Measurements from ENCODE around the gene EPHA8.
A peak's percentile ranks its signal among the peaks of the same experiment; 100 is the strongest.

Gene EPHA8

GRCh38 chr1:22627331-22627730 lies 64.0 kb downstream of the EPHA8 start:
- Histone ChIP-seq H3K4me3 (ENCODE audit: low read length in 2 of 2) (no peak overlapping the region), H3K4me1 (ENCODE audit: control insufficient read depth in 2 of 2, insufficient read depth in 1 of 2, low read depth in 1 of 2, low read length in 2 of 2) (peaks cover 2 to 10% of the 10 kb centered on the region in 2 donors), H3K4ac (ENCODE audit: low read length) (no peak overlapping the region), H3K36me3 (replicated peaks in 1 of 2; ENCODE audit: control insufficient read depth in 2 of 2, insufficient read depth in 2 of 2, low read length in 2 of 2) (no peaks in the 10 kb centered on the region), H3K9me3 (replicated peaks in 1 of 2; ENCODE audit: control insufficient read depth in 2 of 2, insufficient read depth in 1 of 2, low read depth in 1 of 2, low read length in 2 of 2) (no peaks in the 10 kb centered on the region), H2AK5ac (ENCODE audit: low read depth, low read length) (no peak overlapping the region), H2BK15ac (ENCODE audit: low read length) (no peak overlapping the region), H3K4me2 (ENCODE audit: insufficient read depth, low read length, poor library complexity, severe bottlenecking) (no peak overlapping the region), H3K27me3 (ENCODE audit: control insufficient read depth in 3 of 3, insufficient read depth in 3 of 3, low read depth in 1 of 3, low read length in 3 of 3) (peaks cover 0 to 49% (median 0%) of the 10 kb centered on the region in 3 experiments), H3K27ac (replicated peaks; ENCODE audit: low read length) (no peak overlapping the region), H2BK5ac (ENCODE audit: low read length) (no peak overlapping the region), H2BK120ac (ENCODE audit: low read depth, low read length) (no peak overlapping the region), H4K91ac (ENCODE audit: low read depth, low read length, poor library complexity) (no peak overlapping the region), H3K18ac (ENCODE audit: low read length) (no peak overlapping the region), H2AFZ (ENCODE audit: low read length) (no peak overlapping the region), H3K79me1 (ENCODE audit: low read depth, low read length) (no peaks in the 10 kb centered on the region), H3K23ac (ENCODE audit: low read depth, low read length, poor library complexity) (no peak overlapping the region), H3K9ac (ENCODE audit: low read depth, low read length, poor library complexity) (no peak overlapping the region), H4K8ac (ENCODE audit: low read depth, low read length) (no peak overlapping the region), H3K14ac (ENCODE audit: low read length) (no peak overlapping the region), H2BK12ac (ENCODE audit: low read length) (no peak overlapping the region)
- WGBS, 2 donors (ENCODE audit: extremely low coverage in 2 of 2, insufficient read length in 2 of 2, insufficient replicate concordance in 1 of 2) = no CpG with 5 or more reads among the region's 5 CpGs
- DNase-seq (ENCODE audit: low spot score) = no peak

GRCh38 chr1:22628698-22629444 lies 65.6 kb downstream of the EPHA8 start:
- peaks cover 2 to 10% of the 10 kb centered on the region in 2 donors for H3K4me1 ChIP-seq (ENCODE audit: control insufficient read depth in 2 of 2, insufficient read depth in 1 of 2, low read depth in 1 of 2, low read length in 2 of 2)
- no peak overlapping the region for H3K14ac ChIP-seq (ENCODE audit: low read length)
- no peaks in the 10 kb centered on the region for H3K36me3 ChIP-seq (replicated peaks in 1 of 2; ENCODE audit: control insufficient read depth in 2 of 2, insufficient read depth in 2 of 2, low read length in 2 of 2)
- H3K79me1 ChIP-seq (ENCODE audit: low read depth, low read length) = no peaks in the 10 kb centered on the region
- H2BK5ac ChIP-seq (ENCODE audit: low read length) = no peak overlapping the region
- H3K4ac ChIP-seq (ENCODE audit: low read length) = no peak overlapping the region
- H2BK15ac ChIP-seq (ENCODE audit: low read length) = no peak overlapping the region
- H4K8ac ChIP-seq (ENCODE audit: low read depth, low read length) = no peak overlapping the region
- H3K4me3 ChIP-seq (ENCODE audit: low read length in 2 of 2) = no peak overlapping the region
- H3K23ac ChIP-seq (ENCODE audit: low read depth, low read length, poor library complexity) = no peak overlapping the region
- H4K91ac ChIP-seq (ENCODE audit: low read depth, low read length, poor library complexity) = no peak overlapping the region
- no peak overlapping the region for H2BK12ac ChIP-seq (ENCODE audit: low read length)
- no peak overlapping the region for H2AK5ac ChIP-seq (ENCODE audit: low read depth, low read length)
- peaks cover 0 to 49% (median 0%) of the 10 kb centered on the region in 3 experiments for H3K27me3 ChIP-seq (ENCODE audit: control insufficient read depth in 3 of 3, insufficient read depth in 3 of 3, low read depth in 1 of 3, low read length in 3 of 3)
- no peak overlapping the region for H3K18ac ChIP-seq (ENCODE audit: low read length)
- H3K4me2 ChIP-seq (ENCODE audit: insufficient read depth, low read length, poor library complexity, severe bottlenecking) = no peak overlapping the region
- no peaks in the 10 kb centered on the region for H3K9me3 ChIP-seq (replicated peaks in 1 of 2; ENCODE audit: control insufficient read depth in 2 of 2, insufficient read depth in 1 of 2, low read depth in 1 of 2, low read length in 2 of 2)
- WGBS, 2 donors (ENCODE audit: extremely low coverage in 2 of 2, insufficient read length in 2 of 2, insufficient replicate concordance in 1 of 2) = no CpG with 5 or more reads among the region's 11 CpGs
- no peak overlapping the region for H3K27ac ChIP-seq (replicated peaks; ENCODE audit: low read length)
- no peak for DNase-seq (ENCODE audit: low spot score)
- no peak overlapping the region for H2AFZ ChIP-seq (ENCODE audit: low read length)
- H3K9ac ChIP-seq (ENCODE audit: low read depth, low read length, poor library complexity) = no peak overlapping the region
- no peak overlapping the region for H2BK120ac ChIP-seq (ENCODE audit: low read depth, low read length)

- Histone ChIP-seq H4K91ac (ENCODE audit: low read depth, low read length, poor library complexity) (no peak overlapping the region), H2BK15ac (ENCODE audit: low read length) (no peak overlapping the region), H3K23ac (ENCODE audit: low read depth, low read length, poor library complexity) (no peak overlapping the region), H3K4me1 (ENCODE audit: control insufficient read depth in 2 of 2, insufficient read depth in 1 of 2, low read depth in 1 of 2, low read length in 2 of 2) (peaks cover 2 to 10% of the 10 kb centered on the region in 2 donors), H3K9ac (ENCODE audit: low read depth, low read length, poor library complexity) (no peak overlapping the region), H2BK120ac (ENCODE audit: low read depth, low read length) (no peak overlapping the region), H3K18ac (ENCODE audit: low read length) (no peak overlapping the region), H3K36me3 (replicated peaks in 1 of 2; ENCODE audit: control insufficient read depth in 2 of 2, insufficient read depth in 2 of 2, low read length in 2 of 2) (no peaks in the 10 kb centered on the region), H3K27ac (replicated peaks; ENCODE audit: low read length) (no peak overlapping the region), H2BK12ac (ENCODE audit: low read length) (no peak overlapping the region), H2AK5ac (ENCODE audit: low read depth, low read length) (no peak overlapping the region), H3K4ac (ENCODE audit: low read length) (no peak overlapping the region), H3K4me3 (ENCODE audit: low read length in 2 of 2) (no peak overlapping the region), H3K14ac (ENCODE audit: low read length) (no peak overlapping the region), H4K8ac (ENCODE audit: low read depth, low read length) (no peak overlapping the region), H3K79me1 (ENCODE audit: low read depth, low read length) (no peaks in the 10 kb centered on the region), H3K27me3 (ENCODE audit: control insufficient read depth in 3 of 3, insufficient read depth in 3 of 3, low read depth in 1 of 3, low read length in 3 of 3) (peaks cover 0 to 44% (median 0%) of the 10 kb centered on the region in 3 experiments), H3K4me2 (ENCODE audit: insufficient read depth, low read length, poor library complexity, severe bottlenecking) (no peak overlapping the region), H2BK5ac (ENCODE audit: low read length) (no peak overlapping the region), H2AFZ (ENCODE audit: low read length) (peak overlapping the region; percentile 48), H3K9me3 (replicated peaks in 1 of 2; ENCODE audit: control insufficient read depth in 2 of 2, insufficient read depth in 1 of 2, low read depth in 1 of 2, low read length in 2 of 2) (no peaks in the 10 kb centered on the region)
- WGBS, 2 donors (ENCODE audit: extremely low coverage in 2 of 2, insufficient read length in 2 of 2, insufficient replicate concordance in 1 of 2) = no CpG with 5 or more reads among the region's 2 CpGs
- no peak for DNase-seq (ENCODE audit: low spot score)
Observed at GRCh38 chr1:22629886-22630285, 66.6 kb downstream of the EPHA8 start.

GRCh38 chr1:22633697-22634463 lies 70.6 kb downstream of the EPHA8 start:
- H2AFZ ChIP-seq (ENCODE audit: low read length) = no peak overlapping the region
- no peak overlapping the region for H2BK15ac ChIP-seq (ENCODE audit: low read length)
- WGBS, 2 donors (ENCODE audit: extremely low coverage in 2 of 2, insufficient read length in 2 of 2, insufficient replicate concordance in 1 of 2) = no CpG with 5 or more reads among the region's 10 CpGs
- peaks cover 0 to 13% (median 0%) of the 10 kb centered on the region in 3 experiments for H3K27me3 ChIP-seq (ENCODE audit: control insufficient read depth in 3 of 3, insufficient read depth in 3 of 3, low read depth in 1 of 3, low read length in 3 of 3)
- H4K8ac ChIP-seq (ENCODE audit: low read depth, low read length) = no peak overlapping the region
- H3K36me3 ChIP-seq (replicated peaks in 1 of 2; ENCODE audit: control insufficient read depth in 2 of 2, insufficient read depth in 2 of 2, low read length in 2 of 2) = no peaks in the 10 kb centered on the region
- no peak overlapping the region for H3K4me2 ChIP-seq (ENCODE audit: insufficient read depth, low read length, poor library complexity, severe bottlenecking)
- H3K23ac ChIP-seq (ENCODE audit: low read depth, low read length, poor library complexity) = no peak overlapping the region
- H3K4me3 ChIP-seq (ENCODE audit: low read length in 2 of 2) = no peak overlapping the region
- peaks cover 2 to 10% of the 10 kb centered on the region in 2 donors for H3K4me1 ChIP-seq (ENCODE audit: control insufficient read depth in 2 of 2, insufficient read depth in 1 of 2, low read depth in 1 of 2, low read length in 2 of 2)
- no peak overlapping the region for H2AK5ac ChIP-seq (ENCODE audit: low read depth, low read length)
- H3K27ac ChIP-seq (replicated peaks; ENCODE audit: low read length) = no peak overlapping the region
- no peaks in the 10 kb centered on the region for H3K79me1 ChIP-seq (ENCODE audit: low read depth, low read length)
- H3K18ac ChIP-seq (ENCODE audit: low read length) = no peak overlapping the region
- no peak overlapping the region for H4K91ac ChIP-seq (ENCODE audit: low read depth, low read length, poor library complexity)
- H3K4ac ChIP-seq (ENCODE audit: low read length) = no peak overlapping the region
- no peak overlapping the region for H2BK120ac ChIP-seq (ENCODE audit: low read depth, low read length)
- no peak for DNase-seq (ENCODE audit: low spot score)
- no peak overlapping the region for H2BK12ac ChIP-seq (ENCODE audit: low read length)
- H3K9me3 ChIP-seq (replicated peaks in 1 of 2; ENCODE audit: control insufficient read depth in 2 of 2, insufficient read depth in 1 of 2, low read depth in 1 of 2, low read length in 2 of 2) = no peaks in the 10 kb centered on the region
- H3K9ac ChIP-seq (ENCODE audit: low read depth, low read length, poor library complexity) = no peak overlapping the region
- no peak overlapping the region for H2BK5ac ChIP-seq (ENCODE audit: low read length)
- no peak overlapping the region for H3K14ac ChIP-seq (ENCODE audit: low read length)

Measured in neuronal stem cell (in vitro differentiated cells).